T-cell (primary cell): ENCODE results near the gene AKAP8L. TPM values are rescaled to one million over a fixed set of nuclear protein-coding genes. Genes with fewer than 3 reads are reported as not detected.
A peak's percentile ranks its signal among the peaks of the same experiment; 100 is the strongest.
"Not testable (repeated sequence)": the region's sequence is repeated elsewhere in the genome, so short reads cannot be mapped to it uniquely, and the experiment has no call there.

Source experiments
- ATAC-seq, 4 experiments: fragments of 200-7000 bp in 3 of 4; fragments of 150-1000 bp in 1 of 4; cut with Tn5 transposase; replicated peaks in 1 of 4; 1 replicate in 3 of 4; 2 replicates in 1 of 4; pipeline ENCODE4 v1.10.0; 2021; ENCODE audit warnings: moderate library complexity in 3 of 4, mild to moderate bottlenecking in 2 of 4, moderate number of reproducible peaks in 1 of 4
- CTCF ChIA-PET, 2 donors: fragments of 300-600 bp; sonication (Branson Sonifier 250); formaldehyde crosslinking; loops; one replicate each; lab custom pipeline; 2022; ENCODE audit warnings: antibody characterized with exemption in 2 of 2; lab: Charles Lee
- POLR2A ChIA-PET, 2 donors: fragments of 300-600 bp; sonication (Branson Sonifier 250); formaldehyde crosslinking; loops; one replicate each; lab custom pipeline; 2022; ENCODE audit warnings: antibody characterized with exemption in 2 of 2; lab: Charles Lee
- DNase-seq, 35 experiments: peaks; one replicate each; pipeline versions ENCODE4 v3.0.0 to v3.0.0-alpha.2; 2013 to 2023
- H3K27ac ChIP-seq: one replicate; pipeline ENCODE4 v1.5.1; 2013; ENCODE audit warnings: low read length
- H3K27me3 ChIP-seq, 2 experiments: replicated peaks in 1 of 2; 1 replicate in 1 of 2; 2 replicates in 1 of 2; pipeline versions ENCODE4 v1.6.1 to v1.7.0; 2013; ENCODE audit warnings: low read length in 1 of 2, mixed read lengths in 1 of 2; ENCODE audit not compliant: control insufficient read depth in 2 of 2, insufficient read depth in 2 of 2; ENCODE audit errors: extremely low read depth in 1 of 2
- H3K36me3 ChIP-seq, 2 donors: 1 replicate in 1 of 2; 2 replicates in 1 of 2; pipeline versions ENCODE4 v1.6.1 to v1.7.0; 2013; ENCODE audit warnings: low read length in 1 of 2; ENCODE audit not compliant: control insufficient read depth in 2 of 2, insufficient read depth in 1 of 2; ENCODE audit errors: extremely low read depth in 1 of 2
- H3K4me1 ChIP-seq, 2 experiments: 1 replicate in 1 of 2; 2 replicates in 1 of 2; pipeline versions ENCODE4 v1.6.1 to v1.7.0; 2013; ENCODE audit warnings: low read length in 2 of 2, mixed read lengths in 1 of 2; ENCODE audit not compliant: insufficient read depth in 2 of 2, control insufficient read depth in 1 of 2; ENCODE audit errors: extremely low read depth in 1 of 2
- H3K4me3 ChIP-seq, 2 donors: 1 replicate in 1 of 2; 2 replicates in 1 of 2; pipeline versions ENCODE4 v1.5.1 to v1.7.0; 2013; ENCODE audit warnings: mild to moderate bottlenecking in 2 of 2, low read length in 1 of 2, moderate library complexity in 1 of 2; ENCODE audit not compliant: control insufficient read depth in 1 of 2; ENCODE audit errors: extremely low read depth in 1 of 2
- H3K9me3 ChIP-seq: 2 replicates; pipeline ENCODE4 v1.7.0; 2013
- H3K27ac Mint-ChIP-seq, 2 donors: one replicate each; pipeline ENCODE4 v1.8.0; 2020 to 2021; ENCODE audit warnings: mild to moderate bottlenecking in 2 of 2, mixed read lengths in 2 of 2
- H3K27me3 Mint-ChIP-seq, 2 donors: one replicate each; pipeline ENCODE4 v1.8.0; 2021 to 2022; ENCODE audit warnings: mixed read lengths in 2 of 2
- H3K36me3 Mint-ChIP-seq: one replicate; pipeline ENCODE4 v1.8.0; 2021; ENCODE audit warnings: mixed read lengths
- H3K4me1 Mint-ChIP-seq, 3 donors: one replicate each; pipeline ENCODE4 v1.8.0; 2020 to 2022; ENCODE audit warnings: mixed read lengths in 3 of 3, mild to moderate bottlenecking in 1 of 3
- H3K4me3 Mint-ChIP-seq, 3 donors: one replicate each; pipeline ENCODE4 v1.8.0; 2020 to 2022; ENCODE audit warnings: mild to moderate bottlenecking in 3 of 3, mixed read lengths in 3 of 3, moderate library complexity in 3 of 3
- H3K9me3 Mint-ChIP-seq, 3 donors: one replicate each; pipeline ENCODE4 v1.8.0; 2020 to 2022; ENCODE audit warnings: mixed read lengths in 3 of 3
- WGBS: methylation state at CpG from one replicate; pipeline ENCODE4 v1.1.5; 2013; ENCODE audit warnings: missing lambda C conversion rate; ENCODE audit not compliant: insufficient coverage; 5-methylcytosine and 5-hydroxymethylcytosine counted together
- total RNA-seq, 35 experiments: library from RNA in 6 of 35; stranded (reverse) in 6 of 35; fragments of 120-200 nt in 1 of 35; gene quantifications; one replicate each; pipeline versions ENCODE4 v1.2.1 to v1.2.4 and lab custom pipeline; 2013 to 2026

Gene AKAP8L
- total RNA-seq, 5 donors from 2014 or later (not counting 1 experiment from before 2014, with no cell fraction given): 134 to 198 (median 184) TPM

DNA sequence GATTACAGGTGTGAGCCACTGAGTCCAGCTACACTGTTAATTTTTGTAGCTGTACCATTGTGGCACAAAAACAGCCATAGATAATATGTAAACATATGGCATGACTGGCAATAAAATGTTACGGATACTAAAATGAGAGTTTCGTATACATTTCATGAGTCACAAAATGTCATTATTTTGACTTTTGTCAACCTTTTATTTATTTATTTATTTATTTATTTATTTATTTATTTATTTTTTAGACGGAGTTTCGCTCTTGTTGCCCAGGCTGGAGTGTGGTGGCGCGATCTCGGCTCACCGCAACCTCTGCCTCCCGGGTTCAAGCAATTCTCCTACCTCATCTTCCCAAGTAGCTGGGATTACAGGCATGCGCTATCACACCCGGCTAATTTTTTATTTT is 77.5 kb downstream of the AKAP8L start:
- H3K9me3 Mint-ChIP-seq, DNase-seq, H3K27me3 Mint-ChIP-seq, H3K4me3 Mint-ChIP-seq, H3K27ac ChIP-seq, H3K4me1 Mint-ChIP-seq, H3K9me3 ChIP-seq, H3K4me1 ChIP-seq, H3K4me3 ChIP-seq, H3K36me3 Mint-ChIP-seq, H3K36me3 ChIP-seq, H3K27ac Mint-ChIP-seq, H3K27me3 ChIP-seq, ATAC-seq: not testable (repeated sequence)
- WGBS: no CpG with 5 or more reads among the region's 11 CpGs
- POLR2A ChIA-PET: interaction anchor here in 1 of 2 donors (0.7 kb wide), 1 partner anchor 80 kb away, joined by 5 read pairs; no protein-coding TSS in a partner anchor
- CTCF ChIA-PET: interaction anchor here in 1 of 2 donors (0.6 kb wide), 1 partner anchor 121 kb away, joined by 4 read pairs; no protein-coding TSS in a partner anchor

DNA sequence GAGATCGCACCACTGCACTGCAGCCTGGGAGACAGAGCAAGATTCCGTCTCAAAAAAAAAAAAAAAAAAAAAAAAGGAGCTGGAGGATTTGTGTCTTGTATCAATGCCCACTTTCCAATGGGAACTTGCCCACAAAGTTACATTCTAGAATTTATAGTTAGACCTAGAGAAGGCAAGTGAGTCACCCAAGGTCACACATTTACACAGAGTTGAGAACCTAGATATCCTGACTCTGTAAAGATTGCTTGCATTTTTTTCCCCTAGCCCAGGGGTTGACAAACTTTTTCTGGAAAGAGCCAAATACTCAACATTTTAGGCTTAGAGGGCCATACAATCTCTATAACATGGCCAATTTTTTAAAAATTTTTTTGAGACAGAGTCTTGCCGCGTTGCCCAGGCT is 78.7 kb downstream of the AKAP8L start:
- CTCF ChIA-PET: interaction anchor here in 1 of 2 donors (0.6 kb wide), 1 partner anchor 150 kb away, joined by 3 read pairs; no protein-coding TSS in a partner anchor

DNA sequence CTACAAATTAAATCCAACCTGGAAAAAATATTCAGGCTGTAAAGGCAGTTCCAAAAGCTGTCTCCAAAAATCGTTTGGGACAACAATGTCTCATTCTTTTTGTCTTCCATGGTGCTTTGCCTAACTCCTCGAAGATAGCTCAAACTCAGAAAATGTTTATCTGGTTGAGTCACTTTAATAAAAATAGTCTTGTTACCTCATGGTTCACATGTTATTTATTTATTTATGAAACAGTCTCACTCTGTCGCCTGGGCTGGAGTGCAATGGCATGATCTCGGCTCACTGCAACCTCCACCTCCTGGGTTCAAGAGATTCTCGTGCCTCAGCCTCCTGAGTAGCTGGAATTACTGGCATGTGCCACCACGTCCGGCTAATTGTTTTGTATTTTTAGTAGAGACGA is 81.6 kb downstream of the AKAP8L start:
- Mint-ChIP-seq H3K36me3 (no peaks in the 10 kb centered on the region), H3K27me3 (no peaks in the 10 kb centered on the region), H3K27ac (no peak overlapping the region), H3K4me1 (peaks cover 6 to 10% (median 8%) of the 10 kb centered on the region in 3 donors), H3K4me3 (no peak overlapping the region), H3K9me3 (no peaks in the 10 kb centered on the region)
- ATAC-seq (no peak), DNase-seq (no peak)
- Histone ChIP-seq H3K27ac (no peak overlapping the region), H3K4me3 (no peak overlapping the region), H3K9me3 (no peaks in the 10 kb centered on the region), H3K27me3 (no peaks in the 10 kb centered on the region), H3K36me3 (no peaks in the 10 kb centered on the region), H3K4me1 (peaks cover 4 to 16% of the 10 kb centered on the region in 2 experiments)
- ChIA-PET CTCF (no interaction called here), POLR2A (interaction anchor here in 1 of 2 donors (0.6 kb wide), 1 partner anchor 49 kb away, joined by 3 read pairs; no protein-coding TSS in a partner anchor)
- WGBS: 94% methylated on average over 3 of the region's 8 CpGs

More for the DNA sequence above, 78.7 kb downstream of the AKAP8L start:
- Mint-ChIP-seq H3K36me3 (no peaks in the 10 kb centered on the region), H3K9me3 (no peaks in the 10 kb centered on the region), H3K4me3 (no peak overlapping the region), H3K4me1 (peaks cover 0 to 2% (median 0%) of the 10 kb centered on the region in 3 donors), H3K27ac (no peak overlapping the region), H3K27me3 (no peaks in the 10 kb centered on the region)
- Histone ChIP-seq H3K27ac (no peak overlapping the region), H3K9me3 (no peaks in the 10 kb centered on the region), H3K27me3 (no peaks in the 10 kb centered on the region), H3K4me3 (no peak overlapping the region), H3K36me3 (peaks cover 0 to 4% of the 10 kb centered on the region in 2 donors), H3K4me1 (no peaks in the 10 kb centered on the region)
- DNase-seq (no peak), ATAC-seq (no peak)
- POLR2A ChIA-PET: interaction anchor here (0.6 kb wide), 3 partner anchors 12 to 65 kb away, joined by 3 to 6 read pairs (median 4); no protein-coding TSS in a partner anchor
- WGBS: 100% methylated on average over 2 of the region's 4 CpGs

DNA sequence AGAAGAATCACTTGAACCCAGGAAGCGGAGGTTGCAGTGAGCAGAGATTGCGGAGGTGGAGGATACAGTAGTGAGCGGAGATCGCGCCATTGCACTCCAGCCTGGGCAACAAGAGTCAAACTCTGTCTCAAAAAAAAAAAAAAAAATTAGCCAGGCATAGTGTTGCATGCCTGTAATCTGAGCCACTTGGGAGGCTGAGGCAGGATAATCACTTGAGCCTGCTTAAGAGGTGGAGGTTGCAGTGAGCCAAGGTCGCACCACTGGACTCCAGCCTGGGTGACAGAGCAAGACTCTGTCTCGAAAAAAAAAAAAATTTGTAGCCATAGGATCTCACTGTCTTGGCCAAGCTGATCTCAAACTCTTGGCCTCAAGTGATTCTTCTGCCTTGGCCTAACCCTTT is 82.8 kb downstream of the AKAP8L start:
- H3K9me3 Mint-ChIP-seq, H3K27me3 Mint-ChIP-seq, CTCF ChIA-PET, DNase-seq, H3K27ac ChIP-seq, H3K4me3 ChIP-seq, H3K4me3 Mint-ChIP-seq, ATAC-seq, H3K36me3 Mint-ChIP-seq, H3K36me3 ChIP-seq, H3K27me3 ChIP-seq, H3K9me3 ChIP-seq, H3K27ac Mint-ChIP-seq: not testable (repeated sequence)
- 88% methylated on average over 5 of the region's 7 CpGs for WGBS
- H3K4me1 Mint-ChIP-seq: peaks cover 7 to 12% (median 8%) of the 10 kb centered on the region in 3 donors
- POLR2A ChIA-PET: interaction anchor here in 1 of 2 donors (0.5 kb wide), 1 partner anchor 1130 kb away, joined by 4 read pairs; no protein-coding TSS in a partner anchor
- peaks cover 4 to 18% of the 10 kb centered on the region in 2 experiments for H3K4me1 ChIP-seq

DNA sequence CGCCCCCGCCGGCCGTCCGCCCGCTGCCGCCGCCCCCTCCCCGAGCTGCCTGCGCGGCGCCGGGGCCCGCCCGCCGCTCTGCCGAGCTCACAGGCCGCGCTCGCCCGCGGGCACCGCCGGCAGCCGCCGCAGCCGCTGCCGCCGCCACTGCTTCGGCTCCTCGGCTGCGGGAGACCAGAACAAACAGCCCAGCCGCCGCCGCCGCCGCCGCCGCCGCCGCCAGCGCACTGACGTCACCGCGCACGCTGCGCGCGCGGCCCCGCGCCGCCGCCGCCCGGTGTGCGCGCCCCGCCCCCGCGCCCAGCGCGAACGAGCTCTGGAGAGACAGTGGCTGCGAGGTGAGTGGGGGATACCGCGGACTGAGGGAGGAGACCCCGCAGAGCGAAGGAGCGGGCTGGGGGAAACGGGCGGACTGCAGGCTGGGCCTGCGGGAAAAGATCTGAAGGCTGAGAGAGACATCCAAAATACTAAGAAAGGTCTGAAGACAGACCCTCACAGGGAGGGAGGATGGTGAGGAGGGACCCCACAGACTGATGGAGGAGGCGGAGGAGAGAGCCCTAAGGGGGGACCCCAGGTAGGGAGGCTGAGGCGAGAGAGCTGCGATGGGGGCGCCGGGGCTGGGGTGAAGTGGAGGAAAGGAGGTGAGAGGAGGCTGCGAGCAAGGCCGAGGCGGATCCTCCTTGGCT is 86.3 kb downstream of the AKAP8L start, which contains the start of gene BRD4:
BRD4 (minus strand) TSS at position 229 of the 686 bp plus-strand sequence. CDS start 59,440 bp downstream, outside the sequence.
- Histone ChIP-seq H3K4me1 (peaks cover 17 to 47% of the 10 kb centered on the region in 2 experiments), H3K9me3 (no peaks in the 10 kb centered on the region), H3K27me3 (no peaks in the 10 kb centered on the region), H3K27ac (peak within 1 kb of the TSS; percentile 63), H3K4me3 (peak within 1 kb of the TSS; percentile 80 to 82), H3K36me3 (no peaks in the 10 kb centered on the region)
- Mint-ChIP-seq H3K9me3 (no peaks in the 10 kb centered on the region), H3K4me3 (peak within 1 kb of the TSS; percentile 91 to 94 (median 92)), H3K4me1 (peaks cover 42 to 47% (median 42%) of the 10 kb centered on the region in 3 donors), H3K36me3 (peaks cover 3% of the 10 kb centered on the region), H3K27ac (peak within 1 kb of the TSS; percentile 90 to 91), H3K27me3 (no peaks in the 10 kb centered on the region)
- CTCF ChIA-PET: interaction anchor here in 1 of 2 donors (0.6 to 1.6 kb wide), 3 partner anchors 37 to 223 kb away, joined by 3 to 4 read pairs (median 4); partner anchors contain the start of gene AKAP8L
- WGBS: under 1% methylated on average over 75 of the region's 81 CpGs
- DNase-seq: peak; percentile 48 to 90 (median 68)
- POLR2A ChIA-PET: interaction anchor here (0.6 to 0.7 kb wide), 2 partner anchors 36 to 50 kb away, joined by 3 to 5 read pairs; no protein-coding TSS in a partner anchor
- peak; percentile 68 to 75 (median 69) for ATAC-seq
